CD4-positive, alpha-beta memory T cell (primary cell): ENCODE data around the gene IL17RE. TPM values are rescaled to one million over a fixed set of nuclear protein-coding genes. Genes with fewer than 3 reads are reported as not detected.
A peak's percentile ranks its signal among the peaks of the same experiment; 100 is the strongest.
"Not testable (repeated sequence)": the region's sequence is repeated elsewhere in the genome, so short reads cannot be mapped to it uniquely, and the experiment has no call there.

Experiments
- CTCF ChIA-PET: fragments of 350-600 bp; sonication (Branson Sonifier 250); formaldehyde crosslinking; loops from one replicate; lab custom pipeline; 2021; ENCODE audit warnings: inconsistent platforms; ENCODE audit not compliant: partially characterized antibody; lab: Charles Lee
- POLR2A ChIA-PET: fragments of 350-600 bp; sonication (Branson Sonifier 250); formaldehyde crosslinking; loops from one replicate; lab custom pipeline; 2021; ENCODE audit not compliant: partially characterized antibody; lab: Charles Lee
- DNase-seq, 5 donors: peaks; one replicate each; pipeline versions ENCODE4 v3.0.0 to v3.0.0-alpha.2; 2020 to 2022; ENCODE audit warnings: mixed read lengths in 1 of 5
- H3K27ac ChIP-seq: one replicate; pipeline ENCODE4 v1.7.0; 2013; ENCODE audit warnings: low read depth, low read length
- H3K27me3 ChIP-seq: 2 replicates; pipeline ENCODE4 v1.7.0; 2013; ENCODE audit warnings: mild to moderate bottlenecking, low read length, moderate library complexity; ENCODE audit not compliant: insufficient read depth
- H3K36me3 ChIP-seq: 2 replicates; pipeline ENCODE4 v1.7.0; 2013; ENCODE audit warnings: mild to moderate bottlenecking, low read length, moderate library complexity; ENCODE audit not compliant: insufficient read depth
- H3K4me1 ChIP-seq: 2 replicates; pipeline ENCODE4 v1.7.0; 2013; ENCODE audit warnings: mild to moderate bottlenecking, low read length, moderate library complexity; ENCODE audit not compliant: insufficient read depth
- H3K4me3 ChIP-seq, 2 donors: one replicate each; pipeline ENCODE4 v1.7.0; 2013; ENCODE audit warnings: low read length in 2 of 2, mild to moderate bottlenecking in 1 of 2
- H3K9me3 ChIP-seq, 2 donors: one replicate each; pipeline ENCODE4 v1.7.0; 2013; ENCODE audit warnings: low read length in 2 of 2, control low read depth in 1 of 2; ENCODE audit not compliant: control insufficient read depth in 1 of 2
- H3K27ac Mint-ChIP-seq, 7 donors: one replicate each; pipeline ENCODE4 v1.8.0; 2020 to 2021; ENCODE audit warnings: mixed read lengths in 7 of 7, mild to moderate bottlenecking in 6 of 7, inconsistent platforms in 3 of 7, moderate library complexity in 3 of 7
- H3K27me3 Mint-ChIP-seq, 2 donors: one replicate each; pipeline ENCODE4 v1.8.0; 2020 to 2021; ENCODE audit warnings: mixed read lengths in 2 of 2
- H3K36me3 Mint-ChIP-seq, 2 donors: one replicate each; pipeline ENCODE4 v1.8.0; 2020 to 2021; ENCODE audit warnings: mixed read lengths in 2 of 2, inconsistent platforms in 1 of 2, mild to moderate bottlenecking in 1 of 2
- H3K4me1 Mint-ChIP-seq, 4 donors: one replicate each; pipeline ENCODE4 v1.8.0; 2020 to 2021; ENCODE audit warnings: mixed read lengths in 4 of 4, mild to moderate bottlenecking in 1 of 4
- H3K4me3 Mint-ChIP-seq, 8 donors: one replicate each; pipeline ENCODE4 v1.8.0; 2020 to 2021; ENCODE audit warnings: mixed read lengths in 8 of 8, mild to moderate bottlenecking in 7 of 8, moderate library complexity in 6 of 8, inconsistent platforms in 3 of 8
- H3K9me3 Mint-ChIP-seq, 8 donors: one replicate each; pipeline ENCODE4 v1.8.0; 2020 to 2021; ENCODE audit warnings: mixed read lengths in 8 of 8, mild to moderate bottlenecking in 5 of 8, inconsistent platforms in 3 of 8, moderate library complexity in 1 of 8
- intact Hi-C: fragments of 100-400 bp; cut with micrococcal nuclease; formaldehyde crosslinking; loops from one replicate; pipeline ENCODE4 v1.15.1; 2023
- polyA plus RNA-seq, 2 donors: library from polyadenylated mRNA; unstranded; fragments of 300-500 nt; fragmentation: Illumina TruSeq; gene quantifications; one replicate each; pipeline ENCODE4 v1.2.3, GENCODE V29; 2021
- total RNA-seq, 2 experiments: library from RNA; stranded (reverse); gene quantifications; one replicate each; pipeline ENCODE4 v1.2.3, GENCODE V29; 2021

The IL17RE gene
- total and polyA plus RNA-seq, 4 experiments from 2014 or later, result 0.65 to 2.4 (median 1.6) TPM

- DNase-seq, result no peak
- Histone ChIP-seq H3K4me1 (peaks cover 22% of the 10 kb centered on the region), H3K9me3 (no peaks in the 10 kb centered on the region), H3K27ac (no peak overlapping the region), H3K4me3 (no peak overlapping the region), H3K27me3 (no peaks in the 10 kb centered on the region), H3K36me3 (peaks cover 5% of the 10 kb centered on the region)
- Mint-ChIP-seq H3K4me3 (no peak overlapping the region), H3K36me3 (peaks cover 6 to 34% of the 10 kb centered on the region in 2 donors), H3K27me3 (no peaks in the 10 kb centered on the region), H3K9me3 (no peaks in the 10 kb centered on the region), H3K27ac (peak overlapping the region in 2 of 7 donors; percentile 3 to 83), H3K4me1 (peaks cover 16 to 40% (median 29%) of the 10 kb centered on the region in 4 donors)
- intact Hi-C loops, result no loop called here
- POLR2A ChIA-PET, result interaction anchor here (1.8 kb wide), 1 partner anchor 8 kb away, joined by 7 read pairs; no protein-coding TSS in a partner anchor
- CTCF ChIA-PET, result interaction anchor here (1.0 kb wide), 1 partner anchor 9 kb away, joined by 3 read pairs; no protein-coding TSS in a partner anchor
Observed at GRCh38 chr3:9937486-9938238, 35.0 kb downstream of the IL17RE start.

GRCh38 chr3:9938966-9939365 lies 36.3 kb downstream of the IL17RE start:
- intact Hi-C loops, result no loop called here
- H3K27ac ChIP-seq, result no peak overlapping the region
- no peaks in the 10 kb centered on the region for H3K27me3 Mint-ChIP-seq
- H3K4me3 ChIP-seq, result no peak overlapping the region
- H3K36me3 ChIP-seq, result peaks cover 5% of the 10 kb centered on the region
- ChIA-PET CTCF (interaction anchor here (1.0 kb wide), 1 partner anchor 8 kb away, joined by 3 read pairs; no protein-coding TSS in a partner anchor), POLR2A (interaction anchor here (1.8 kb wide), 1 partner anchor 7 kb away, joined by 7 read pairs; no protein-coding TSS in a partner anchor)
- no peaks in the 10 kb centered on the region for H3K9me3 Mint-ChIP-seq
- peaks cover 21% of the 10 kb centered on the region for H3K4me1 ChIP-seq
- H3K27ac Mint-ChIP-seq, result peak overlapping the region in 1 of 7 donors; percentile 75
- DNase-seq, result no peak
- H3K9me3 ChIP-seq, result no peaks in the 10 kb centered on the region
- H3K27me3 ChIP-seq, result no peaks in the 10 kb centered on the region
- H3K4me1 Mint-ChIP-seq, result peaks cover 16 to 33% (median 24%) of the 10 kb centered on the region in 4 donors
- H3K4me3 Mint-ChIP-seq, result no peak overlapping the region
- H3K36me3 Mint-ChIP-seq, result peaks cover 11 to 36% of the 10 kb centered on the region in 2 donors

- intact Hi-C loops, result not testable (repeated sequence)
Observed at GRCh38 chr3:9939906-9940305, 37.3 kb downstream of the IL17RE start.

GRCh38 chr3:9940746-9941145 lies 38.1 kb downstream of the IL17RE start:
- CTCF ChIA-PET, result interaction anchor here (0.6 to 2.7 kb wide), 2 partner anchors 8 to 49 kb away, joined by 3 to 16 read pairs; partner anchors contain the start of gene CRELD1
- Mint-ChIP-seq H3K9me3 (no peaks in the 10 kb centered on the region), H3K27ac (no peak overlapping the region), H3K4me1 (peaks cover 1 to 22% (median 7%) of the 10 kb centered on the region in 4 donors), H3K27me3 (no peaks in the 10 kb centered on the region), H3K4me3 (no peak overlapping the region), H3K36me3 (peaks cover 11 to 27% of the 10 kb centered on the region in 2 donors)
- no peak overlapping the region for H3K4me3 ChIP-seq
- H3K27ac ChIP-seq, result no peak overlapping the region
- H3K9me3 ChIP-seq, result no peaks in the 10 kb centered on the region
- intact Hi-C loops, result no loop called here
- H3K27me3 ChIP-seq, result no peaks in the 10 kb centered on the region
- POLR2A ChIA-PET, result interaction anchor here (4.7 kb wide), 1 partner anchor 7 kb away, joined by 44 read pairs; the partner anchor contains the start of gene CRELD1
- no peak for DNase-seq
- peaks cover 4% of the 10 kb centered on the region for H3K4me1 ChIP-seq
- H3K36me3 ChIP-seq, result peaks cover 5% of the 10 kb centered on the region

More at GRCh38 chr3:9939906-9940305, 37.3 kb downstream of the IL17RE start:
- H3K27ac ChIP-seq, H3K27me3 Mint-ChIP-seq, H3K4me3 ChIP-seq, CTCF ChIA-PET, H3K27ac Mint-ChIP-seq, H3K9me3 Mint-ChIP-seq, H3K4me3 Mint-ChIP-seq, DNase-seq, H3K36me3 ChIP-seq, H3K9me3 ChIP-seq, POLR2A ChIA-PET, H3K27me3 ChIP-seq: not testable (repeated sequence)
- peaks cover 12% of the 10 kb centered on the region for H3K4me1 ChIP-seq
- peaks cover 10 to 24% (median 15%) of the 10 kb centered on the region in 4 donors for H3K4me1 Mint-ChIP-seq
- H3K36me3 Mint-ChIP-seq, result peaks cover 11 to 33% of the 10 kb centered on the region in 2 donors

GRCh38 chr3:9942164-9942563 lies 39.5 kb downstream of the IL17RE start:
- DNase-seq, result no peak
- H3K36me3 Mint-ChIP-seq, result peaks cover 8 to 24% of the 10 kb centered on the region in 2 donors
- peaks cover 5% of the 10 kb centered on the region for H3K36me3 ChIP-seq

GRCh38 chr3:9942934-9943690 lies 40.5 kb downstream of the IL17RE start:
- CTCF ChIA-PET, result interaction anchor here (0.6 to 2.7 kb wide), 5 partner anchors 10 to 201 kb away, joined by 3 to 16 read pairs (median 3); partner anchors contain the start of gene CRELD1
- H3K9me3 ChIP-seq, result no peaks in the 10 kb centered on the region
- peak overlapping the region in 3 of 7 donors; percentile 11 to 66 (median 63) for H3K27ac Mint-ChIP-seq
- intact Hi-C loops, result no loop called here
- POLR2A ChIA-PET, result interaction anchor here (0.7 to 4.7 kb wide), 2 partner anchors 10 to 151 kb away, joined by 3 to 44 read pairs; partner anchors contain the start of genes ARPC4, CRELD1 and TADA3
- no peaks in the 10 kb centered on the region for H3K27me3 Mint-ChIP-seq
- H3K27me3 ChIP-seq, result no peaks in the 10 kb centered on the region
- H3K36me3 Mint-ChIP-seq, result peaks cover 8 to 19% of the 10 kb centered on the region in 2 donors
- peaks cover 5% of the 10 kb centered on the region for H3K36me3 ChIP-seq
- DNase-seq, result no peak
- H3K4me3 Mint-ChIP-seq, result no peak overlapping the region
- no peak overlapping the region for H3K4me3 ChIP-seq
- no peak overlapping the region for H3K27ac ChIP-seq
- H3K9me3 Mint-ChIP-seq, result no peaks in the 10 kb centered on the region
- no peaks in the 10 kb centered on the region for H3K4me1 ChIP-seq
- peaks cover 0 to 11% (median 0%) of the 10 kb centered on the region in 4 donors for H3K4me1 Mint-ChIP-seq

More at GRCh38 chr3:9942164-9942563, 39.5 kb downstream of the IL17RE start:
- intact Hi-C loops, result no loop called here
- ChIA-PET CTCF (interaction anchor here (0.6 to 2.7 kb wide), 3 partner anchors 10 to 202 kb away, joined by 3 to 16 read pairs (median 3); partner anchors contain the start of gene CRELD1), POLR2A (interaction anchor here (0.7 to 4.7 kb wide), 3 partner anchors 9 to 150 kb away, joined by 3 to 44 read pairs (median 3); partner anchors contain the start of genes ARPC4, CRELD1, PRRT3 and TADA3)
- Histone ChIP-seq H3K9me3 (no peaks in the 10 kb centered on the region), H3K27ac (no peak overlapping the region), H3K4me3 (no peak overlapping the region), H3K27me3 (no peaks in the 10 kb centered on the region), H3K4me1 (no peaks in the 10 kb centered on the region)
- Mint-ChIP-seq H3K4me3 (no peak overlapping the region), H3K4me1 (peaks cover 0 to 14% (median 0%) of the 10 kb centered on the region in 4 donors), H3K27me3 (no peaks in the 10 kb centered on the region), H3K9me3 (no peaks in the 10 kb centered on the region), H3K27ac (peak overlapping the region in 5 of 7 donors; percentile 15 to 62 (median 50))
